GM12874 (cell line): ENCODE data around the gene ATP1A4.

Experiments
- CTCF ChIP-seq: IDR thresholded peaks from 2 replicates; pipeline ENCODE4 v1.5.1; 2011; ENCODE audit warnings: low read depth, mild to moderate bottlenecking, control low read depth, low read length, moderate library complexity; ENCODE audit not compliant: insufficient read depth

ATP1A4 gene

DNA sequence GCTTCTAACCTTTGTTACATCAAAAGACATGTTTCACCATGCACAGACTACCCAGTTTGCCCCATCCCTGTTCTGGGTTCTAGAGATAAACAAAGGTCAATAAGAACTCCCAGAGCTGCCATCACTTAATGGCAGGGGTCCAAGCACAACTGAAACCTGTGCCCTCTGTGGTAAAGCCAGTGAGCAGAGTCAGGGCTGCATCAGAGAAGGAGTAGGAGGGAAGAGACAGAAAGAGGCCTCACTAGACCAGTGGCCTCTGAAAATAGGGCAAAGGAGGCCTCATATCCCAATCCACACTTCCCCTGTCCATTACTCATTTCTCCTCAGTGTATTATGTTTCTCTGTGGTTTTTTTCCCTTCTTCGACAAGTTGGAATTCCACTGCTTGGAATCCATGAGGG lies 25.7 kb upstream of the ATP1A4 start:
- TF ChIP-seq CTCF = no peak

DNA sequence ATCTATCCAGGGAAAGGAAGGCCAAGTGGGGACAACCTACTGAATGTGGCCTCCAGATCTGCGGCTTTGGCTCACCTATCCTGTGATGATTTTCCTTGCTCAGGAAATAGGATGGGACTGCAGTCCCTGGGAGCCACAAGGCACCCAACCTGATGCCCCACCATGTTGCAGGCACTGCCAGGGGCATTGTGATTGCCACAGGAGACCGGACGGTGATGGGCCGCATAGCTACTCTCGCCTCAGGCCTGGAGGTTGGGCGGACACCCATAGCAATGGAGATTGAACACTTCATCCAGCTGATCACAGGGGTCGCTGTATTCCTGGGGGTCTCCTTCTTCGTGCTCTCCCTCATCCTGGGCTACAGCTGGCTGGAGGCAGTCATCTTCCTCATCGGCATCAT lies 24.0 kb upstream of the ATP1A4 start:
- TF ChIP-seq CTCF = no peak

GRCh38 chr1:160127865-160128523 lies 23.4 kb upstream of the ATP1A4 start:
- TF ChIP-seq CTCF = no peak

DNA sequence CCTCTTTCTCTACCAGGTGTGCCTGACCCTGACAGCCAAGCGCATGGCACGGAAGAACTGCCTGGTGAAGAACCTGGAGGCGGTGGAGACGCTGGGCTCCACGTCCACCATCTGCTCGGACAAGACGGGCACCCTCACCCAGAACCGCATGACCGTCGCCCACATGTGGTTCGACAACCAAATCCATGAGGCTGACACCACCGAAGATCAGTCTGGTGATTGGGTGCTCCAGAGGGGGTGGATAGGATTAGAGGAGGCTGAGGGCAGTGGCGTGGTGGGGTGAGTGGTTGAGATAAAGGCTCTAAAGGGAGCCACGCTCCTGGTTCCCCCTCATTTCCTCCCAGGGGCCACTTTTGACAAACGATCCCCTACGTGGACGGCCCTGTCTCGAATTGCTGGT lies 22.8 kb upstream of the ATP1A4 start:
- no peak for TF ChIP-seq CTCF

DNA sequence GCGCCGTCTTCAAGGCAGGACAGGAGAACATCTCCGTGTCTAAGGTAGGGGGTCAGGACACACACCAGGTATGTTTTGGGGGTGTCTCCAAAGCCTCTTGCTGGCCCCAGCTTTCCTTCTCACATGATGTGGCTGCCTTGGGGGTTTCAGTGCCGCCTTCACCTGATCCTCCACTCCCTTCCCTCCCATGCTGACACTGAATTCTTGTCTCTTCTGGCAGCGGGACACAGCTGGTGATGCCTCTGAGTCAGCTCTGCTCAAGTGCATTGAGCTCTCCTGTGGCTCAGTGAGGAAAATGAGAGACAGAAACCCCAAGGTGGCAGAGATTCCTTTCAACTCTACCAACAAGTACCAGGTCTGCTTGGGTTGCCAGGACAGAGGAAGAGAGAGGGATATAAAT lies 22.4 kb upstream of the ATP1A4 start:
- no peak for TF ChIP-seq CTCF

DNA sequence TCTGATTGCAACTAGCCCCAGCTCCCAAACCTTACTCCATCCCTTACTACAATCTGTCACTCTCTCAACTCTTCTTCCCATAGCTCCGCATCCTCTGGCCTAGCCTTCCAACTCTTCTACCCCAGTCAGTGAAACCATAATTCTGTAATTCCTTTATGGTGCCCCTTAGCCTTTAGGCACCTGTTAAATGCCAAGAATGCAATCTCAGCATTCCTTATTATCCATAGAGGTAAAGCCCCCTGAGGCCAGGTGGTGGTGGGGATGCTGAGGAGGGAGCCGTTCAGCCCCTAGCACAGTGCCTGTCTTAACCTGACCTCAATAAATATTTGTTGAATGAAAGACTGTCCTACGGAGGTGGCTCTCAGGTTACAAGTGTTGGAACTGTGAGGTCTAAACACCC lies 21.8 kb upstream of the ATP1A4 start:
- TF ChIP-seq CTCF = no peak

GRCh38 chr1:160129966-160130365 lies 21.4 kb upstream of the ATP1A4 start:
- TF ChIP-seq CTCF = no peak
